WERI-Rb-1 (cell line): ENCODE measurements around the gene ITIH2.

ENCODE experiments used
- DNase-seq: peaks from one replicate; pipeline ENCODE4 v3.0.0-alpha.2; 2020
- H3K27ac ChIP-seq: fragments of 250-450 bp; sonication (Bioruptor Pico); 2 replicates; pipeline ENCODE4 v1.5.1; 2020; ENCODE audit warnings: mild to moderate bottlenecking, moderate library complexity
- H3K27me3 ChIP-seq: fragments of 250-450 bp; sonication (Bioruptor Pico); 2 replicates; pipeline ENCODE4 v1.5.1; 2021; ENCODE audit warnings: mild to moderate bottlenecking, low read depth, moderate library complexity; ENCODE audit not compliant: insufficient read depth, severe bottlenecking
- H3K36me3 ChIP-seq: fragments of 250-450 bp; sonication (Bioruptor Pico); 2 replicates; pipeline ENCODE4 v1.5.1; 2020; ENCODE audit warnings: mild to moderate bottlenecking, moderate library complexity
- H3K4me3 ChIP-seq: 2 replicates; pipeline ENCODE4 v1.5.1; 2011; ENCODE audit warnings: low read depth, mild to moderate bottlenecking, control low read depth, low read length
- H3K9me3 ChIP-seq: fragments of 250-450 bp; sonication (Bioruptor Pico); 2 replicates; pipeline ENCODE4 v1.5.1; 2021; ENCODE audit warnings: mild to moderate bottlenecking, moderate library complexity; ENCODE audit not compliant: severe bottlenecking
- TF ChIP-seq, protein P1 (sequence below): IDR thresholded peaks from 2 replicates; pipeline ENCODE4 v1.5.1; 2011; ENCODE audit warnings: low read depth, mild to moderate bottlenecking, control low read depth, inconsistent platforms, low read length

Gene ITIH2

GRCh38 chr10:7794251-7795026 is 91.3 kb downstream of the ITIH2 start:
- H3K27ac ChIP-seq: no peak overlapping the region
- TF ChIP-seq, protein P1, sequence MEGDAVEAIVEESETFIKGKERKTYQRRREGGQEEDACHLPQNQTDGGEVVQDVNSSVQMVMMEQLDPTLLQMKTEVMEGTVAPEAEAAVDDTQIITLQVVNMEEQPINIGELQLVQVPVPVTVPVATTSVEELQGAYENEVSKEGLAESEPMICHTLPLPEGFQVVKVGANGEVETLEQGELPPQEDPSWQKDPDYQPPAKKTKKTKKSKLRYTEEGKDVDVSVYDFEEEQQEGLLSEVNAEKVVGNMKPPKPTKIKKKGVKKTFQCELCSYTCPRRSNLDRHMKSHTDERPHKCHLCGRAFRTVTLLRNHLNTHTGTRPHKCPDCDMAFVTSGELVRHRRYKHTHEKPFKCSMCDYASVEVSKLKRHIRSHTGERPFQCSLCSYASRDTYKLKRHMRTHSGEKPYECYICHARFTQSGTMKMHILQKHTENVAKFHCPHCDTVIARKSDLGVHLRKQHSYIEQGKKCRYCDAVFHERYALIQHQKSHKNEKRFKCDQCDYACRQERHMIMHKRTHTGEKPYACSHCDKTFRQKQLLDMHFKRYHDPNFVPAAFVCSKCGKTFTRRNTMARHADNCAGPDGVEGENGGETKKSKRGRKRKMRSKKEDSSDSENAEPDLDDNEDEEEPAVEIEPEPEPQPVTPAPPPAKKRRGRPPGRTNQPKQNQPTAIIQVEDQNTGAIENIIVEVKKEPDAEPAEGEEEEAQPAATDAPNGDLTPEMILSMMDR: no peak
- no peak for DNase-seq
- H3K27me3 ChIP-seq: no peaks in the 10 kb centered on the region
- H3K9me3 ChIP-seq: no peaks in the 10 kb centered on the region
- no peak overlapping the region for H3K4me3 ChIP-seq
- H3K36me3 ChIP-seq: peaks cover 16% of the 10 kb centered on the region; the same call in 1 of the 2 replicates

GRCh38 chr10:7795605-7796004 is 92.5 kb downstream of the ITIH2 start:
- TF ChIP-seq, protein P1: no peak
- DNase-seq: no peak
- H3K36me3 ChIP-seq: peaks cover 20% of the 10 kb centered on the region
- H3K27ac ChIP-seq: no peak overlapping the region
- H3K27me3 ChIP-seq: no peaks in the 10 kb centered on the region
- no peak overlapping the region for H3K4me3 ChIP-seq
- no peaks in the 10 kb centered on the region for H3K9me3 ChIP-seq

DNA sequence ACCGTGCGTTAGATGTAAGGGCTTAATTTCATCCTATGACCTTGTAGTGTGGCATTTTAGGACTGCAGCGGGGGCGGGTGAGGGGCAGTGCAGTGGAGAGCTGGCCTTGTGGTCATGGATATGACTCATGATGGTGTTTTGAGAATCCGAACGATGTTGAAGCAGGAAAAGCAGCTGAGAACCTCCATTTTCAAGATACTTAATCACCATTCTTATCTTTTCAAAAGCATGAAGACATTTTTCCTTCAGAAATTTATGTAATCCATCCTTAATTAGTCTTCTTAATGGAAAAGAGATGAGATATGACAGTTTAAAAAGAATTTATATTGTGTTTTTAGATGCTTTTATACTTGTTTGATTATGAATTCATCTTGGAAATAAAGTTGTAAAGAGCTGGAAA is 94.5 kb downstream of the ITIH2 start:
- peaks cover 18% of the 10 kb centered on the region for H3K36me3 ChIP-seq
- no peaks in the 10 kb centered on the region for H3K9me3 ChIP-seq
- H3K27me3 ChIP-seq: no peaks in the 10 kb centered on the region
- TF ChIP-seq, protein P1: no peak
- H3K4me3 ChIP-seq: no peak overlapping the region
- no peak for DNase-seq
- no peak overlapping the region for H3K27ac ChIP-seq
